Activated naive CD8-positive, alpha-beta T cell treated with anti-CD3 and anti-CD28 coated beads, Interleukin-2, amount 50 U/mL, for 16 hours (primary cell): Measurements from ENCODE around the gene TBX3.

Source experiments
- DNase-seq: peaks from one replicate; pipeline ENCODE4 v3.0.0-alpha.2; 2020; ENCODE audit warnings: low read depth, low spot score

The TBX3 gene

GRCh38 chr12:114696443-114697242, 12.7 kb upstream of the TBX3 start:
- no peak for DNase-seq

GRCh38 chr12:114695305-114695592, 11.3 kb upstream of the TBX3 start:
- DNase-seq, result no peak

GRCh38 chr12:114694436-114695304, 10.7 kb upstream of the TBX3 start:
- DNase-seq, result no peak

- DNase-seq, result no peak
These were observed 9.6 kb upstream of the TBX3 start for GRCh38 chr12:114693532-114693931.

- DNase-seq, result no peak
These were observed 9.1 kb upstream of the TBX3 start for GRCh38 chr12:114693059-114693531.

GRCh38 chr12:114692186-114693058, 8.4 kb upstream of the TBX3 start:
- no peak for DNase-seq

- DNase-seq, result no peak
These were observed 7.8 kb upstream of the TBX3 start for GRCh38 chr12:114691763-114692185.

GRCh38 chr12:114691196-114691595, 7.2 kb upstream of the TBX3 start:
- DNase-seq, result no peak

- DNase-seq, result no peak
These were observed 6.5 kb upstream of the TBX3 start for GRCh38 chr12:114690267-114691135.

- no peak for DNase-seq
These were observed 5.4 kb upstream of the TBX3 start for GRCh38 chr12:114689075-114689994.

- DNase-seq, result no peak
These were observed 4.4 kb upstream of the TBX3 start for GRCh38 chr12:114688256-114688845.

- DNase-seq, result no peak
These were observed 3.8 kb upstream of the TBX3 start for GRCh38 chr12:114687802-114688201.

- DNase-seq, result no peak
These were observed 3.0 kb upstream of the TBX3 start for GRCh38 chr12:114686773-114687500.

GRCh38 chr12:114686426-114686772, 2.4 kb upstream of the TBX3 start:
- no peak for DNase-seq

- DNase-seq, result no peak
These were observed 1.9 kb upstream of the TBX3 start for GRCh38 chr12:114685869-114686268.

GRCh38 chr12:114685320-114685781, 1.4 kb upstream of the TBX3 start:
- no peak for DNase-seq

- no peak for DNase-seq
These were observed 897 bp upstream of the TBX3 start for GRCh38 chr12:114684870-114685273.

GRCh38 chr12:114683709-114684097, 272 bp downstream of the TBX3 start:
- no peak for DNase-seq
